GM13976 (cell line): Measurements from ENCODE around the gene SLC22A7.

Source experiments
- DNase-seq: peaks from one replicate; pipeline ENCODE4 v3.0.0; 2012; ENCODE audit warnings: low spot score
- CTCF ChIP-seq: IDR thresholded peaks from 2 replicates; pipeline ENCODE4 v1.5.1; 2012; ENCODE audit warnings: borderline replicate concordance, mild to moderate bottlenecking; ENCODE audit not compliant: insufficient read depth; ENCODE audit errors: extremely low read depth, missing control alignments, control extremely low read depth
- in situ Hi-C: fragments of 300-500 bp; cut with MboI; formaldehyde crosslinking; loops from one replicate; pipeline ENCODE4 v1.12.0; 2022; ENCODE audit warnings: low sequenced_read_pairs, mixed read lengths, inconsistent platforms; ENCODE audit not compliant: unreplicated experiment

SLC22A7 gene

GRCh38 chr6:43282636-43283513 is 15.2 kb upstream of the SLC22A7 start:
- in situ Hi-C loops, result no loop called here
- DNase-seq, result no peak
- TF ChIP-seq CTCF, result no peak

- in situ Hi-C loops, result no loop called here
- no peak for DNase-seq
- no peak for TF ChIP-seq CTCF
These were observed 14.6 kb upstream of the SLC22A7 start for GRCh38 chr6:43283514-43283901.

DNA sequence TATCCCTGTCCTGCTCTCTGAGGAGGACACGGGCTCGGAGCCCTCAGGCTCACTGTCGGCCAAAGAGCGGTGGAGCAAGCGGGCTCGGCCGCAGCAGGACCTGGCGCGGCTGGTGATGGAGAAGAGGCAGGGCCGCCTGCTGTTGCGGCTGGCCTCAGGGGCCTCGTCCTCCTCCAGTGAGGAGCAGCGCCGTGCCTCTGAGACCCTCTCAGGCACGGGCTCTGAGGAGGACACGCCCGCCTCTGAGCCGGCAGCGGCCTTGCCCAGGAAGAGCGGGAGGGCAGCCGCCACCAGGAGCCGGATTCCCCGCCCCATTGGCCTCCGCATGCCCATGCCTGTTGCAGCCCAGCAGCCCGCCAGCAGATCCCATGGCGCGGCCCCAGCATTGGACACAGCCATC is 14.2 kb upstream of the SLC22A7 start:
- in situ Hi-C loops, result no loop called here
- TF ChIP-seq CTCF, result no peak
- DNase-seq, result no peak

DNA sequence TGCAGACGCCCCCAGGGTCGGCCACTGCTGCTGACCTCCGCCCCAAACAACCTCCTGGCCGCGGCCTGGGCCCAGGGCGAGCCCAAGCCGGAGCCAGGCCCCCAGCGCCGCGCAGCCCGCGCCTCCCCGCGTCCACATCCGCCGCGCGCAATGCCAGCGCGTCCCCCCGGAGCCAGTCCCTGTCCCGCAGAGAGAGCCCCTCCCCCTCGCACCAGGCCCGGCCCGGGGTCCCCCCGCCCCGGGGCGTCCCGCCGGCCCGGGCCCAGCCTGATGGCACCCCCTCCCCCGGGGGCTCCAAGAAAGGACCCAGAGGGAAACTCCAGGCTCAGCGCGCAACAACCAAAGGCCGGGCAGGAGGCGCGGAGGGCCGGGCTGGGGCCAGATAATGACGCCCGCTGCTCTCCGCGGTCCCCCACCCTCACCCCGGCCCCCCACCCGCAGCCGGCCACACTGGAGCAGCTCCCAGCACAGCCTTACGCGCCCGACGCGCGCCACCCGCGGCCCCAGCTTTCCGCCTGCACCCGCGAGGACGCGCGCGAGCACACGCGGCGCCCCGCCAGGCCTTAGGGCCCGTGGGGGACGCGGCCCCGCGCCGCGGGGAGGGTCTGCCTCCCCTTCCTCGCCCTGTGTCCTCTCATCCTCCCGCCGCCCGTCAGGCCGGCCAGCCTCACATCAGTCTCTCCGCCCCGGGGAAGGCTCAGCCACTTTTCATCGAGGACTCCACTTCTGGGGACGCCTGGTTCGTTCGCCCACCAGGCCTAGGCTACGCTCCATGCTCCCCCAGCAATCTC is 12.9 kb upstream of the SLC22A7 start:
- no peak for DNase-seq
- in situ Hi-C loops, result no loop called here

DNA sequence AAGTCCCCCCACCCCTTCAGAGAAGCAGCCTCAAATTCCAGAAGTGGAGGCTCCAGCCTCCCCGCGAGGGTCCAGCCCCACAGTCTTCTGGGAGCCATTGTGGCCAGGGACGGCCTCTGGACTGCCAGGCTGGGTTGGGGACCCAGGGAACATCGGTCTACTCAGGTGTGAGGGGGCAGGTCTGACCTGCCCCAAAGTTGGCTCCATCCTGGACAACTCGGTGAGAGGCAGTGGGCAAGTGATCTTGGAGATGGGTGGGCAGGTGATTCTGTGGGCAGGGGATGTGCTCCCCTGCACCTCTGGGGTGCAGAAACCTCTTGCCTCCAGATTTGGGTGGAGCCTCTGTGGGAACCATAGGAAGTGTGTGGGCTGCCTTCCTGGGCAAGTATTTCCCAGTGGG is 12.2 kb upstream of the SLC22A7 start:
- TF ChIP-seq CTCF, result no peak
- no peak for DNase-seq
- in situ Hi-C loops, result no loop called here

More for the DNA sequence above, 12.9 kb upstream of the SLC22A7 start:
- no peak for TF ChIP-seq CTCF

DNA sequence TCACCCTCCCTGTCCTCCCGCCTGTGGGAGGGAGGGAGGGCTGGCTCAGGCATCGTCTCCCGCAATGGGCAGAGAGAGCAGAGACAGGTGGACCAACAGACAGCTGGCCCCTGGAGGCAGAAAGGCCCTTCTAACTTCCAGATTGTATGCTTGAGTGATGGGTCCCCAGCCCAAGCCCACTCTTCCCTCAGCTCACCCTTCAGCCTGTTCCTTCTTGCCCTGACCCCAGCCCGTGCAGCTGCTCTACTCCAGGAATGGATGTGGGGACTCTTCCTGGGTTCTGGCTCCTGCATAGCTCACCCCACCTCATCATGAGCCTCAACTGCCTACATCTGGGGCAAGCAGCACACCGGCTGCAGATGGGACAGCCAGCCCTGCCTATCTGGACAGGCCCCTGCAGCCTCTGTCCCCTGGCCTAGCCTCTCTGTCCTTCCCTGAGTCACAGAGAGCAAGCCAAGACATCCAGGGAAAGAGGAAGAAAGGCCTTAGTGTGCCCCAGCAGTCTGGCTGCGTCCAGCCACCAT is 11.5 kb upstream of the SLC22A7 start:
- no peak for DNase-seq
- in situ Hi-C loops, result no loop called here
- TF ChIP-seq CTCF, result no peak
